HG03469 (cell line): ENCODE measurements around the gene SLC5A12.
A peak's percentile ranks its signal among the peaks of the same experiment; 100 is the strongest.
"Not testable (repeated sequence)": the region's sequence is repeated elsewhere in the genome, so short reads cannot be mapped to it uniquely, and the experiment has no call there.

Experiments used
- ATAC-seq: cut with Tn5 transposase; IDR thresholded peaks from one replicate; pipeline ENCODE4 v1.9.1; 2021; ENCODE audit warnings: mild to moderate bottlenecking, moderate library complexity, moderate number of reproducible peaks; ENCODE audit not compliant: unreplicated experiment

The SLC5A12 gene

DNA sequence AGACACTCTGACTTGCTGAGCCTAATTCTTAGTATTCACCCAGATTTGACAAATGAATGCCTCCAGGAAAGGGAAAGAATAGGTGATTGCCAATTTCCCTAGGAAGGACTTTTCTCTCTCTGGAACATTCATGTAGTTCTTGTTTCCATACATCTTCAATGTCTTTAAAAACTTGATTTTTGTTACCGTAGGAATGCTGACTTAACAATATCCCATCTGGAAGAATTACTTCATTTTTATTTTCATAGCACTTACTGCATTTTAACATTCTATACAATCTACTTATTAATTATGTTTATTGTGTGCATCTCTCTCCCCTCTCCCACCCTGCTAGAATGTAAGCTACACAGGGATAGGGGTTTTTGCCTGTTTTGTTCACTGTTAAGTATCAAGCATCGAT is 66.6 kb downstream of the SLC5A12 start:
- ATAC-seq: no peak

- no peak for ATAC-seq
These were observed 69.9 kb downstream of the SLC5A12 start for GRCh38 chr11:26651916-26652315.

GRCh38 chr11:26649884-26650283 is 72.0 kb downstream of the SLC5A12 start:
- ATAC-seq: peak; percentile 88

- not testable (repeated sequence) for ATAC-seq
These were observed 78.5 kb downstream of the SLC5A12 start for GRCh38 chr11:26643314-26643713.

DNA sequence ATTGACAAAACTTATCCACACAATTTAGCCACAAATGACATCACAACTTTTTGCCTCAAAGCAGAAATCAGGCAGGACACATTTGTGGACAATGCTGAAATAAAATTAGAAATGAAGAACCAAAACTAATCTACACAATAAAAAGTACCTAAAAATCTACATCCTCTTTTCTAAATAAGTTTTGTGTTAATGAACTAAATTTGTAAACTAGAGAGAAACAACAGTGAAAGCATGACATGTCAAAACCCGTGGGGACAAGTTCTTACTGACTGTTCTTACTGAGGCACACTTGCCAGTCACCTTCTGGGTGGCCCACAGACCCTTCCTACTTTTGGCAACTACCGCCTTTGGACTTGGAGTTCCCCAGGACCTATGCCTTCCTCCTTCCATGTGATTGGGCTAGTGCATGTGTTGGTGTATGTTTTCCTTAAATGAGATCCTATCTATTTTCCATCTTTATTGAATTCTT is 89.1 kb downstream of the SLC5A12 start:
- ATAC-seq: peak; percentile 72

DNA sequence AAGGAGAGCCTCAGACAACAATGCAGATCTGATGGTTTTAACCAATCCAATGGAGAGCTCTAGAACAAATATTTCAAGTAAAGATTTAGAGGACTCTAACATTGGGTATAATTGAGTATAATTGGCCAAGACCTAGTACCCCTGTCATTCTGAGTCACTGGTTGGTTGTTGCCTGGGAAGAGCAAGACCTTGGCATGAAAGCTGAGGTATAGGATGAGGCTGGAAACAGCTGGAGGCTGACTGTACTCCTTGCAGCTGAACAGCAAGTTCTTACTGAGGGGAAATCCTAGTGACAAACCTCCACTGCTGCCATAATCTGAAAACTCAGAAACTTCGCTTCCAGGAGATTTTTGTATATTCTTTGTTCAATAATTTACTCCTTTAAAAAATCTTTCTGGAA is 95.5 kb downstream of the SLC5A12 start:
- no peak for ATAC-seq

GRCh38 chr11:26623076-26623659 is 98.7 kb downstream of the SLC5A12 start:
- no peak for ATAC-seq

- no peak for ATAC-seq
These were observed 99.7 kb downstream of the SLC5A12 start for GRCh38 chr11:26622181-26622580.

- no peak for ATAC-seq
These were observed 100.7 kb downstream of the SLC5A12 start for GRCh38 chr11:26621132-26621531.

DNA sequence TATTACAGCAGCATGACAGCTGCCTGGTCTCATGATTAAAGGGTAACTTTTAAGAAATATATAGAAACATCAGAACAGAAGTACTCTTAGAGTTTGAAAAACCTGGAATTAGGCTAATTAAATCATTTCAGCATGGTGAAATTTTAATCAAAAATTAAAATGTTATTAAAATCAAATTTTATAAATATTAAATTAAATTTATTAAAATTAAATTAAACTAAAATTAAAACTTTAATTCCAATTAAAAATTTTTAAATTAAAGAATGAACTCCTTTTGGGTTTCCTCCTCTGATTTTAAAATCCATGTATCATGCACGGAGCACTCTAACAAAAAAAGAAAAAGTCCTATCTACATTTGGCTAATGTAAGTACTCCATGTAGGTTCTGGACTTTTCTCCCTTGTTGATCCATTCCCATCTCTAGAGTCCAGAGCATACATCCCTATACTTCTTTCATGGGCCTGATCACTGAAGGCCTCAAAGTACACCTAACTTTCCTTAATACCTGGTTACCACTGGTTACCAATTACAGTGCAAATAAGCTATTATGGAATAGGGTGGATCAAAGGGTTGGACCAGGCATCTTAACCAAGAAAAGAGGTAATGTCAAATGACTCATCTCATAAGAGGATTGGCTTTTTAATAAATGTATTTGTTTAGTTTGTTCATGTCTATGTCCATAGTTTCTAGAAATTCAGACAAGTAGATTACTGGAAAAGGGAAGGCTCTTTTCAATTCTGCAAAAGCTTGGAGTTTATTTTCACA is 101.4 kb downstream of the SLC5A12 start:
- ATAC-seq: no peak

DNA sequence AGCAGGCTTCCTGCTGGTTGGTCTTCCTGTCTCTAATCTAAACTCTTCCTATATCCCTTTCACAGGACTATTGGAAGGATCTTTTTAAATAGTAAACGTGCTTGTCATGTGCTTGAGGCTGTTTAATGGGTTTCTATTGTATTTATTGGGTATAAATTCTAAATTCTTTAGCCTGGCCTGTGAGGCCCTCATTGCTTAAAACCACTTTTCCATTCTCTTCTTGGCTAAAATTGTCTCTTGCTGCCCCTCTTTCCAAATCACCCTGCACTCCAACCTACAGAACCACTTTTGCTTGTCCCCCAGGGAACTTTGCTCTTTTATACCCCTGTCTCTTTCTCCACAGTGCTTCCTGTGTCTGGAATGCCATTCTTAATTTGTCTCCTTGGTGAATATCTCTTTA is 103.4 kb downstream of the SLC5A12 start:
- ATAC-seq: no peak
